ENCODE results near the gene CLNK. TPM values are rescaled to one million over a fixed set of nuclear protein-coding genes. Genes with fewer than 3 reads are reported as not detected.

CLNK gene
- total and polyA plus RNA-seq, 8 donors: 0.08 to 2.7 (median 0.72) TPM; not detected in 4

DNA sequence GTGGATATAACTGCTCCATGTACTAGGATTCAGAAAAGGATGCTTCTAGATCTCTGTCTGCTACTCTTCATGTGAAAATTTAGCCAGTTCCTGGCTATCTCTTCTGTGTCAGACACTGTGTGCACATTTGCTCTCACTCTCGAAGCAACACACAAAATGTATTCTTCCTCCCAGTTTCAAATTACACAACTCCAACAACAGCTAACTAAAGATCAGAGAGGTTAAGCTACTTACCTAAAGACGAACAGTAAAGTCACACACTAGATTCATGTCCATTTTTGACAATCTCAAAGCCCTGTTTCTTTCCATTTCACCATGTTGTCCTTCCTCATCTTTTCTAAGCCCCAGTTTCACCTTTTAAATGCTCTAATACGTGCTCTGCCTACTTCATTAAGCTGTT lies 2.2 kb downstream of the CLNK start:
- H3K27ac ChIP-seq: no peak overlapping the region
- no peak for DNase-seq
- no peak overlapping the region for H3K4me3 ChIP-seq
- H3K4me1 ChIP-seq: no peaks in the 10 kb centered on the region
- no peaks in the 10 kb centered on the region for H3K27me3 ChIP-seq
- H3K36me3 ChIP-seq: no peaks in the 10 kb centered on the region
- 80 to 88% (median 87%) methylated on average over 3 of the region's 3 CpGs for WGBS, 5 donors
- H3K9me3 ChIP-seq: no peaks in the 10 kb centered on the region
- intact Hi-C loops (cut with DNase I; ENCODE audit: low total_unique reads): no loop called here
- TF ChIP-seq CTCF (IDR thresholded peaks at IDR 0.05): no peak
- no peak for TF ChIP-seq POLR2AphosphoS5 (IDR thresholded peaks at IDR 0.05)
- TF ChIP-seq POLR2A (IDR thresholded peaks at IDR 0.05): no peak
- no peak for TF ChIP-seq EP300 (IDR thresholded peaks at IDR 0.05)

DNA sequence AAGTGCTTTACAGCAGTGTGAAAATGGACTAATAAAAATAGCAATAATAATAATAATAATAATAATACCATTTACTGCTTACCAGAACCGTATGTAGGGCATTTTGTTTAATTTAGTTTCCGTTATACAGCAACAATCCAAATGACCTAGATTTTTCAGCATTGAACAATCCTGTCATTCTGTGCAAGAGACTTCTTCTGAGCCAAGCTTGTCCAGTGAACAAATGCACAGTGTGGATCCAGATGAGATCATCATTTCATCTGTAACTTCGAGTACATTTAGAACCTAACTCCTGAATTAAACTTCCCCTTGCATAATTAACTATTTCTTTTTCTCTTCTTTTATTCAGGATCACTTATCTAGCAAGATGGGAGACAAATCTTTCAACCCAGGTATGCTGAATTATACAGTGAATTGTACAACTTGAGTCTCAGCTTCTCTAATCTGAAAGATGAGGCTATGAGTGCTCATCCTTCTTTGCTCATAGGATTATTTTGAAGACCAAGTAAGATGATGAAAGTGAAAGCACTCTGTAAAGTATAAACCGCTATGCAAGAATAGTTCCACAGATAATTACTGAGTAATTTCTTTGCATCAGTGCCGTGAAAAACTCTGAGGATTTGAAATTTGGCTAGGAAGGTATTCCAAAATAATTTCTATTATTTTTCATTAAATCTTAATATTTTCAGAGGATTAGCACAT lies 6.6 kb downstream of the CLNK start:
- intact Hi-C loops (cut with DNase I; ENCODE audit: low total_unique reads): no loop called here
- H3K27ac ChIP-seq: no peak overlapping the region
- no peaks in the 10 kb centered on the region for H3K9me3 ChIP-seq
- 76 to 87% (median 81%) methylated on average over 5 of the region's 5 CpGs for WGBS, 5 donors
- H3K4me1 ChIP-seq: no peaks in the 10 kb centered on the region
- no peak overlapping the region for H3K4me3 ChIP-seq
- no peaks in the 10 kb centered on the region for H3K27me3 ChIP-seq
- no peak for DNase-seq
- no peaks in the 10 kb centered on the region for H3K36me3 ChIP-seq
- TF ChIP-seq POLR2A (IDR thresholded peaks at IDR 0.05) (no peak), EP300 (IDR thresholded peaks at IDR 0.05) (no peak), POLR2AphosphoS5 (IDR thresholded peaks at IDR 0.05) (no peak), CTCF (IDR thresholded peaks at IDR 0.05) (no peak)

DNA sequence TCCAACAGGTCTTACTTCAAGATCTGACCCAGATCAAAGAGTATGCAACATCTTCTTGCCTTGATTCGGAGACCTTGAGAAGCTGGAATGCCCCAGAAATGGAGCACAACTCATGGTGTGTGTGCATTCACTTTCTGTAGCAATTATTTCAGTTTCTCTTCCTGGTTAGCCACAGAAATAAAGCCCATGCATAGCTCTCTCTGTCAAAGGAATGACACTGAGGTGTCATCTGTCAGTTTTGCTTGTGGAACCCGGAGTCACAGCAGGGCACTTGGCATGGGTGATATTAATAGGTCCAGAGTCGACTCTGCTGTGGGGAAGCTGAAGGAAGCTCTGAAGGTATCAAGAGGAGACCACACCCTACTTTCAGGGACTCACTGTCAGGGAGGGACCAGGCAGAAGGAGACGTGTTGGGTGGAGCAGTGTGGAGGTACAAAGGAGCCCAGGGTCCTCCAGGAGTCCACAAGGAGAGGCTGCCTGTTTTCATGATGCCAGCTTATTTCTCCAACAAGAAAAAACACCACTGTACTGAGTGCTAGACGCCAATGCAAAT lies 10.7 kb downstream of the CLNK start:
- no peak for TF ChIP-seq POLR2AphosphoS5 (IDR thresholded peaks at IDR 0.05)
- no peak for TF ChIP-seq CTCF (IDR thresholded peaks at IDR 0.05)
- TF ChIP-seq EP300 (IDR thresholded peaks at IDR 0.05): no peak
- no peak for TF ChIP-seq POLR2A (IDR thresholded peaks at IDR 0.05)
- no peak for DNase-seq
- no peak overlapping the region for H3K27ac ChIP-seq
- no peak overlapping the region for H3K4me3 ChIP-seq
- no peaks in the 10 kb centered on the region for H3K27me3 ChIP-seq
- no peaks in the 10 kb centered on the region for H3K4me1 ChIP-seq
- 61 to 75% (median 73%) methylated on average over 5 of the region's 5 CpGs for WGBS, 5 donors
- H3K36me3 ChIP-seq: no peaks in the 10 kb centered on the region
- intact Hi-C loops (cut with DNase I; ENCODE audit: low total_unique reads): no loop called here
- no peaks in the 10 kb centered on the region for H3K9me3 ChIP-seq

DNA sequence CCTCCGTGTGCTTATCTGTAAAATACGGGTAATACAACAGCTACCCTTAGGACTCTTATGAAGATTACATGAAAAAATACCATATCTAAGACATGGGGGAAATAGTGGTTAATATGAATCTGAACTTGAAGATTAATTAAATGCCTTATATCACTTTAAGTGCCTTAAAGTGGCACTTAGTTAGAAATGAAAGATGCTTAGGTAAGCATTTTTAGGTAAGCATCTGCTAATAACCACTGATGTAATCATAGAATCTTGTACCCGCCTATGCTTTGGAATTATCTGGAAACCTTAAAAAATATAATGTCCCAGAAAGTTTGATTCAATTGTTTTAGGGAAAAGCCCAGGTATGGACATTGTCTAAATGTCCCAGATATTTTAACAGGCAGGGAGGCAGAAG lies 12.2 kb downstream of the CLNK start:
- no peak for DNase-seq
- Histone ChIP-seq H3K27ac (no peak overlapping the region), H3K4me1 (no peaks in the 10 kb centered on the region), H3K4me3 (no peak overlapping the region), H3K27me3 (no peaks in the 10 kb centered on the region), H3K9me3 (no peaks in the 10 kb centered on the region), H3K36me3 (no peaks in the 10 kb centered on the region)
- intact Hi-C loops (cut with DNase I; ENCODE audit: low total_unique reads): no loop called here
- 38 to 64% (median 57%) methylated on average over 3 of the region's 3 CpGs for WGBS, 5 donors
- TF ChIP-seq CTCF (IDR thresholded peaks at IDR 0.05) (no peak), POLR2A (IDR thresholded peaks at IDR 0.05) (no peak), EP300 (IDR thresholded peaks at IDR 0.05) (no peak), POLR2AphosphoS5 (IDR thresholded peaks at IDR 0.05) (no peak)
